Astrocyte (in vitro differentiated cells and primary cell): ENCODE measurements around the gene GRB10.

Experiments used
- CTCF ChIP-seq: IDR thresholded peaks from 2 replicates; pipeline ENCODE4 v1.5.1; 2011; ENCODE audit warnings: low read depth, mild to moderate bottlenecking, inconsistent platforms, low read length, moderate library complexity; ENCODE audit not compliant: insufficient read depth
- EZH2 ChIP-seq: IDR thresholded peaks from 2 replicates; pipeline ENCODE4 v1.6.1; 2012; ENCODE audit warnings: mild to moderate bottlenecking, low read length, inconsistent platforms; ENCODE audit not compliant: insufficient read depth

- TF ChIP-seq CTCF (no peak), EZH2 (no peak)
Observed at GRCh38 chr7:50641442-50642405, 141.0 kb downstream of the GRB10 start.
